Amygdala (tissue), 56 donors: Measurements from ENCODE around the gene FYTTD1.

Experiments
- DNase-seq, 56 donors: peaks; one replicate each; lab custom pipeline; 2025; lab: John Stamatoyannopoulos, UW

The FYTTD1 gene

DNA sequence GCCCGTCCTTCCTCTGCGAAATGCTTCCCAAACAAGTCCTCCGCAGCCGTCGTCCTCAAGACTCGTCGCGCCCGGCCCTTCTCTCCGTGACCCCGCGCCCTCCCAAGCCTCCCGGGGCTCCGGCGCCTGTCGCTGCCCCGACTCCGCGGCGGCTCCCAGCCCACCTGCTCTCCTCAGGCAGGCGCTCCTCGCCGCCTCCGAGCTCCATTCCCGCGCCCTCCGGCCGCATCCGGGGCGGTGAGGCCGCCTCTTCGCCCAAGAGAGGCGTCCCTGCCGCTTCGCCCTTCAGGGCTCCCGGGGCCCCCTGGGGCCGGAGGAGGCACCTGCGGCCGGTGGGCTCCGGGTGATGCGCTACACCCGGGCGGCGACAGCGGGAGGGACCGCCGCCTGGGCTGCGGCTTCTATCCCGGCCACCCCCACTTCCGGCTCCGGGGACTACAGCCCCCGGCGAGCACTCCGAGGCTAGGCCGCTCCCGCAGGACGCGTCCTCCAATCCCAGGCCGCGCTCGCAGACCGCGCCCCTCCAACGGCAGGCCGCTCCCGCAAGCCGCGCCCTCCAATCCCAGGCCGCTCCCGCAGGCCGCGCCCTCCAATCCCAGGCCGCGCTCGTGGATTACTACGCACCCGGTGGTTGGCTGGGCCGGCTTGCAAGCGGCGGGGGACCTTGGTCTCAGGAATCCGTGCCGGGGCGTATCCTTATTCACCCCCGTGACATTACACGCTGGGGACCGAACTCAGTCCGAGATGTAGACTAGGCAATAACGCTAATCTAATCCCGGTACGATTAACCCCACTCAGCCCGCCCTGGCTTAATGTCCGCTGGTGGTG lies 13.0 kb upstream of the FYTTD1 start, which contains the start of gene RUBCN:
Gene RUBCN (minus strand): TSS at position 414 of the 828 bp plus-strand sequence. CDS start 185 bp downstream, at position 229.
- peak; percentile 42 to 98 (median 94) for DNase-seq

DNA sequence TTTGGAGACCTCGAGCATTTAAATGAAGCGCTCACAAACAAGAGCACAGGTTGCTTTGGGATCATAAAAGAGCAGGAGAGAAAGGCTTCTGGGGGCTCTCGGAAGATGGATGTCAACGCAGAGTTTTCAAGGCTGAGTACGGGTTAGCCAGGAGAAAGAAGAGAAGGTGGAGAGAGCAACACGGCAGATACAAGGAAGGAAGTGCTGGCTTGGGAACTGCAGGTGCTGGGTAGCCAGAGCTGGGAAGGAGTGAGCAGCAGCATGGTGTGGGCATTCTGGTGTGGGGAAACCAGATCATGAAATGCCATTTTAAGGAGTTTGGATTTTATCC lies 12.4 kb upstream of the FYTTD1 start:
- no peak for DNase-seq

DNA sequence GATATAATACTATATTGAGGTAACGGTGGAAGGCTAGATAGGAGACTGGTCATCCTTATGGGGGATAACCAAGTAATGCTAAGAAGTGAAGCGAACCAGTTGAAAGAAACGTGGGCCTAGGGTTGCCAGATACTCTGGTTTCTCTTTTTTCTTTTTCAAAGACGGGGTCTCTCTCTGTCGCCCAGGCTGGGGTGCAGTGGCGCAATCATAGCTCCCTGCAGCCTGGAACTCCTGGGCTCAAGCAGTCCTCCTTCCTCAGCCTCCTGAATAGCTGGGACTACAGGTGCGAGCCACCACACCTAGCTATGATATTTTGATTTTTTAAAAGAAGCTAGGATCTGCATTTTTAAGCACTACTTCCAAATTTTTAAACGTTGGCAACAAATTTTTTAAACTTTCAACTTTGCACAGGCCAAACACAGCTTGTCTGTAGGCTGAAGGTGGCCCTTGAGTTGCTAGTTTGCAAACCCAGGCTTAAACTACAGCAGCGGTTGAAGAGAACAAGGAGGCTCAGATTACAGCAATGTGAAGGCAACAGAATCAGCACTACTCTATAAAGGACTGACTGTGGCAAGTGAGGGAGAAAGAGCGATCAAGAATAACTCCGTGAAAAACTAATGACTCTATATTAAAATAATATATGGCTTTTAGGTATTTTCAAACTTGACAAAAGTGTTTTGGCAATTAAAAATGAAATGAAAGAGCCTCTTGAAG lies 11.8 kb upstream of the FYTTD1 start:
- DNase-seq = no peak

DNA sequence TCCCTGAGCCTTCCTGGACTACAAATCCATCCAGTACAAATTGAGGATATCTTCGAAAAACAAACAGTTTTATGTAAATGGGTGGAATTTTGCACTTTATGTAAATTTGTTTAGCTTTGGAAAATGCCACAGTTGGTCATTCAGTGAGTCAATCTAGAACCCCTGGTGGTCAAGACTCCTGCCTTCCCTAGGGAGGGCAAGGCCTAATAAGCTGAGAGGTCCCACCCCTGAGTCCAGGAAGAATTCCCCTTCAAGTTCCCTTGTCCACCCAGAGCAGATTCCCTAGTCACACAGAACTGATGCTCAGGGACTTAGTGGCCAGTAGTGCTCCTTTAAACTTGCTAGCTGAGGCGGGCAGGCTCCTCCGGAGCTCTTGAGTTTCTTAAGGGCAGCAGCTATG lies 6.9 kb upstream of the FYTTD1 start:
- DNase-seq = no peak

DNA sequence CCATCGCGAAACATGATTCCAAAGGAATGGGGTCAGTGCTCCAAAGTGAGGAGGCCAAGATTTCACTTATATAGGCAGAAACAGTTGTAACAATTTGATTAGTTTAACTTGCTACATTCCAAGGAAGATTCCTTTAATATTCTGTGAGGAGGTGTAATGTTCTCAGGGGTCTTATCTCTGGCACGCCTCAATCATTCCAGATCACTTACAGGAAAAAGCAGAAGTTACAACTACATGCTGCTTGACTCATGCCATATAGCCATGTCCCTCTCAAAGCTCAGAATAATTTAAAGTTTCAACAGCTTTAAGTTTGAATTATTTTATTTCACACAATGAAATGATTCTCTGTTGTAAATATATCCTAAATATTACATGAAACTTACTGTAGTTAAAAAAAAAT lies 3.5 kb upstream of the FYTTD1 start:
- no peak for DNase-seq

DNA sequence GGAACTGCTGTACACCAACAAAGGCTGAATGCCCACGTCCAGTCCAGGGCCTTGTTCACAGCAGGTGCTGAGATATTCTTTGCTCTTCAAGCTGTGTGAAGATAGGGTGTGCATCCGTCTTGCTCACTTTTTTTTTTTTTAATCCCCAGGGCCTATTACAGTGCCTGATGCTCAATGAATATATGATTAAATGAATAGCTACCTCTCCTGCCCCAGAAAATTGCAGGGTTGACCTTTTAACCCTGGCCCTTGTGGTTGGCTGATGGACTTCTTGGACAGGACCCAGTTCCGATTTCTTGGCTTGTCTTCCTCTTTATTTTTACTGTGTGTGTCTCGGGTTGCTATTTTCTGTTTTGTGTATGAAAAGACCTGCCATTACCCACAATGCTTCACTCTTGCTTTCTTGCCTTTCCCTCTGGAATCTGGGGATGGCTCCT lies 2.9 kb upstream of the FYTTD1 start:
- peak in 3 of 56 donors; percentile 4 to 22 (median 4) for DNase-seq

DNA sequence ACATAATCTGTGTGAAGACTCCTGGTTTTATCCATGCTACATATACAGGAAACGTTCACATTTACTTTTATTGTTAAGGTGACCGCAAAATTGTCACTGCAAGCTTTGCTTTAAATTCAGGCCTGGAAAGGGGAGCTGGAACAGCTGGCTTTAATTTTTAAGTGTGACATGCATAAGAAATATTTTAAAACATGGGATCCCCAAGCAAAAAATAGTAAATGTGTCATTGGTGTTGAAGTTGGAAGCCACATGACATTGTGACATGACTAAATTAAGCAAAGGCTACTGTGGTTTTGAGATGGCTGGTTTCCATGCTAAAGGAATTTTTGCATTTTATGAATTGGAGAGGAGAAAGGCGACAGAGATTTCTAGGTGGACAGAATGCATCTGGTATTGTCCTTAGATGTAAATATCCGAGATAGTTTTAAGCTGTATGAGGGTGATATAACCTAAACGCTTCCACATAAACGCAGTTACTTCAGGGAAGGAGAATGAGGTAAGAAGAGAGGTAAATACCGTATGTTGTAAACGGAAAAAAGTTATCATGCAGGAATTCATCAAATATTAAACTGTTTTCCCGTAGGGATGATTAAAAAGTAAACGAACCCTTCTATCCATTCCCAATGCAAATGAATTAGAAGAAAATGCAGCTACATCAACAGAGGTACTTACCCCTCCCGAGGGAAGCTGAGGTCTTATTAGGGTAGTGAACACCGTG lies 927 bp upstream of the FYTTD1 start:
- no peak for DNase-seq

DNA sequence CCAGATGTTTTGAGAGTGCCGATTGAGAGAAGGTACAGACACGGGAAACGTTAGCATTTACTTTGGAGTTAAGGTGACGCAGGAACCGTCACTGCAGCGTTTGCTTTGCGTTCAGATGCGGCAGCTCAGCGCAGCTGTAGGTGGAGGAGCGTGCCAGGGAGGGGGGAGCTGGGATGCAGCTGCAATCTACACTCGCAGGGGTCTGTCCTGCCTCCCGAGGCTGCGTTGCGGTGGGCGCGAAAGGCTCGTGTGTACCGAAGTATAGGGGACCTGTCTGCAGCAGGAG lies 425 bp upstream of the FYTTD1 start:
- DNase-seq = peak in 15 of 56 donors; percentile 56 to 89 (median 74)

DNA sequence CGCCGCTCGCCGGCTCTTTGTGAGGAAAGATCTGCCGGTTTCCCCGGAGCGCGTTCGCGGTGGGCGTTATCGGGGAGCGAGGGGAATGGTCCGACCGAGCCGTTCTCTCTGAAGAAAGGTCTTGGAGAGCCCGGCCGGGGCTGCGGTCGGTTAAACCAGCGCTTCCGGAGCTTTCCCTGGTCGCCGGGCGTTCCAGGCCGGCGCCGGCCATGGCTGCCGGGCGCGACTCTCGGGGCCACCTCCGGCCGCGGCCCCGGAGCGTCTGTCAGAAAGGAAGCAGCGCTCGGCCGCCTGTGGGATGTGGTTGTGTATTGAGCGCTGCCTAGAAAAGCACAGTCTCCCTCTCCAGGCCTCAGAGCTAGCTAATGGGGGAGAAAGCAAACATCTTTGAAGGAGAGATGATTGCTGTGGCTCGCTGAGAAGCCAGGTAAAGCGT lies 731 bp downstream of the FYTTD1 start:
- peak in 40 of 56 donors; percentile 12 to 71 (median 42) for DNase-seq

DNA sequence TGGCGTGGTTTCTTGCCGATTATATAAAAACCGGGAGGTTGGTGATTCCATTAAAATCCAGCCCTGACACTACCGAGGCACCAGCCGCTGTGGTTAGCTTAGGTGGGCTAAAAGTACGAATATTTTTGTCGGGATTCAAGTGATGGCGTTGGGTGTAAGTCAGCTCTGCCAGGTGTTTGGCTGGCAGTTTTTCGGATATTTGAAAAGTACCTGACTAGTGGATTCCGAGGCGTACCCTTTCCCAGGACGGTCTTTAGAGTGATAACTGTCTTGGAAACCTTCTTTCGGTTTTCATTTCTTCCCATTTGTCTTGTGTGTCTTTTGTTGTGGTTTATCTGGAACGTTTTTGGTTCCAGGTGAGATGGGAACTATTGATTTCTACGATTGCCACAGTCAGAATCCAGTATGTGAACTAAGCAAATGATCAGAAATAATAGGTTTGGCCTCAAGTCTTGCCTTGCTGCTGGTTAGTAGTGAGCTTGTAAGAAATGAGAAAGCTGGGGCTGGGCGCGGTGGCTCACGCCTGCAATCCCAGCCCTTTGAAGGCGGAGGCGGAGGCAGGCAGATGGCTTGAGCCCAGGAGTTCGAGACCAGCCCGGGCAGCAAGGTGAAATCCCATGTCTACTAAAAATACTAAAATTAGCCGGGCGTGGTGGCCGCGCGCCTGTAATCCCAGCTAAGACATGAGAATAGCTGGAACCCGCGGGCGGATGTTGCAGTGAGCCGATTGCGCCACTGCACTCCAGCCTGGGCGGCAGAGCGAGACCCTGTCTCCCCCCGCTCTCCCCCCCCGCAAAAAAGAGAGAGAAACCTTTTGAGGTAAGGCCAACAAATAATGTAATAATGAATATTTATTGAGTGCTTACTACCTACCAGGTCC lies 1.4 kb downstream of the FYTTD1 start:
- peak in 27 of 56 donors; percentile 2 to 47 (median 24) for DNase-seq

DNA sequence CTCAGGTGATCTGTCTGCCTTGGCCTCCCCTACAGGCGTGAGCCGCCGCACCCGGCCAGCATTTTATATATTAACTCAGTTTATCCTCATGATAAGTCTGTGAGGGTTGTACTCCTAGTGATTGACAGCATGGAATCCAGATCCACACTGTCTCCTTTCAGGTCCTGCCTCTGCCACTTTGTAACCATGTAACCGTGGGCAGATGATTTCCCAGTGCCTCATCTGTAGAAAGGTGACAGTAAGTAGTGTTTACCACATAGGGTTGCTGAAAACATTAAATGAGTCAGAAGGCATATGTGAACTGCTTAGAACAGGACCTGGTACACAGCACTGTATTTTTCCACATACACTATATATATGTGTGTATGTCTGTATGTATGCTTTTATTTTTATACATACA lies 2.4 kb downstream of the FYTTD1 start:
- DNase-seq = no peak

DNA sequence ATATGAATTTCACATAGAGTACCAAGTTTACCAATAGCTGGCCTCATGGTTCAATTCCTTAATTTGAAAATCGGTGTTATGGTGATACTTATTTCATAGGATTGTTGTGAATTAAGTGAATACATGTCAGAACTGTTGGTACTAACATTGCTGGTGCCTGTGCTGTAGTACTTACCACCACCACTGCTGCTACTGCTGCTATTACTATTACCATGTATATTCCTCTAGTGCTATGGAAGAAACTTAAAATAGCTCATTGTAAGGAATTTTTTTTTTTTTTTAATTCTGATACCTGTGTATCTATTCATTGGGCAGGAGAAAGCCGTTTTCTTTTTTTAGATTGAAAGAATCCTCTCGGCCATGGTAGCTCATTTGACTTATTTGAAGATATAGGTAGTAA lies 3.6 kb downstream of the FYTTD1 start:
- DNase-seq = no peak

DNA sequence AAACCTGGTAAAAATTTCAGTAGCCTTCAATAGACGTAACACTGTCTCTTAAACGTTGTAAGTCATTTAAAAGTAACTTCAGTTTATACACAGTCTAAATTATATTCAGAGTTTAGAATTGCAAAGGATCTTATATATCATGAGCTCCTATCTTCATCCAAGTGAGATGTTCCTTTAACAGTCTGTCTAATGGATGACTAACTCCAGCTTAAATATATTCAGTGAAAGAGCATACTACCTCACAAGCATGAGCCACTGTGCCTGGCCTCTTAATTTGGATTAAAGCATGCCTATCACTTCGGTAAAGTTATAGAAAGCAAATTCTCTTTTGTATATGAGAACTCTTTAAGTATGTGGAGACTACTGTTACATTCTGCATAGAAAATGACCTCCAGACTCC lies 7.0 kb downstream of the FYTTD1 start:
- DNase-seq = no peak

DNA sequence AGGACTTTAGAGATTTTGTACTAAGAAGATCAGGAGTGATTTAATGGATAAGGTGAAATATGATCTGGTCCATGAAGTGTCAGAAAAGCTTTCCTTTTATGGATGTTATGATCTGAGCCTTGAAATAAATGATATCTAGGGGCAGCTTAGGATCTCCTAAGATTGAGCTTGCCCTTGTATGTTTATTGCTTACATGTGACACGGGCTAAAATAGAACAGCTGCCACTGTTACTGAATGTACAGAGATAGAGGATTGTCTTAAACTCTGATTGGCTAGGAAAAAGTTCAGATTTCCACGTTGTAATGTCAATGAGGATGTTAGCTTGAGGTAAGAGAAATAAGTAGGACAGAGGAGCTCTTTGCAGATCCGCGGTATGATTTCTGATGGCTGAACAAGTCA lies 8.8 kb downstream of the FYTTD1 start:
- no peak for DNase-seq

DNA sequence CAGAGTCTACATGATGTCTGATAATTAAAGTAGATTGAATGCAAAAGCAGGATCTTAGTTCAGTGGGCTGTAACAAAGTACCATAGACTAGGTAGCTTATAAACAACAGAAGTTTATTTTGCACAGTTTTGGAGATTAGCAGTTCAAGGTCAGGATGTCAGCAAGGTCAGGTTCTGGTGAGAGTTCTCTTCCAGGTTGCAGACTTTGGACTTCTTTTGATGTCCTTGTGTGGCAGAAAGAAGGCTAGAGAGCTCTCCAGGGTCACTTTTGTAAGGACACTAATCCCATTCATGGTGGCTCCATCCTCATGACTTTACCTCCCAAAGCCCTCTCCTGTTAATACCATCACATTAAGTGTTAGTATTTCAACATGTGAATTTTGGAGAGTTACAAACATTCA lies 12.1 kb downstream of the FYTTD1 start:
- no peak for DNase-seq

DNA sequence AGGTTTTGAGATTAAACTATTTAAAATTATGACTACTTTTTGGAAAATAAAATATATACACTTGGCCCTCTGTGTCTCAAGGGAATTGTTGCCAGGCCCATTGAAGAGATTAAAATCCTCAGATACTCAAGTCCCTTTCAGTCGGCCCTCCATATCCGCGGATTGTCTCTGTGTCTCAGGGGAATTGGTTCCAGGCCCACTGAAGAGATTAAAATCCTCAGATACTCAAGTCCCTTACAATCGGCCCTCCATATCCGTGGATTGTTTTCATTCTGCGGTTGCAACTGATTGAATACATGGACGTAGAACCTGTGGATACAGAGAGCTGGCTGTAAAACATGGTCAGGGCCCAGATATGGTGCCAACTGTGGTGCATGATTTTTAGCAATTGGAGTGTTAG lies 25.6 kb downstream of the FYTTD1 start:
- no peak for DNase-seq

DNA sequence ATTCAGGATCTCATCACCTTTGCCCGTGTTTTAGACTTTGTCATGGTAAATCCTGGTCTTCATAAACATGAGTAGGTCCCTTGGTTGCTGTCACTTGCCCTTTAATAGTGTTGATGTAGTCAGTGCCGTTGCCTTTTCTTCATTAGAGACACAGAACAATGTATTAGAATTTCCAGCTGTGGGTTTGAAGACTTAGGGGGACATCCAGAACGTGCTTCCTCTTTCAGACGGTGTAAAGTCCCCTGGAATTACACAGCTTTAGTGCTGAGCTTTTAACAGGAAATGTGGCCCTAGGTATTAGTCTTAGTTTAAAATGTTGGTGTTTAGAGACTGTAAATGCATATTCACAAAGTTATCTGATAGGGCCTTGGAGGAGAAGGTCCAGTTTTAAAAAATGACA lies 32.5 kb downstream of the FYTTD1 start:
- DNase-seq = no peak

DNA sequence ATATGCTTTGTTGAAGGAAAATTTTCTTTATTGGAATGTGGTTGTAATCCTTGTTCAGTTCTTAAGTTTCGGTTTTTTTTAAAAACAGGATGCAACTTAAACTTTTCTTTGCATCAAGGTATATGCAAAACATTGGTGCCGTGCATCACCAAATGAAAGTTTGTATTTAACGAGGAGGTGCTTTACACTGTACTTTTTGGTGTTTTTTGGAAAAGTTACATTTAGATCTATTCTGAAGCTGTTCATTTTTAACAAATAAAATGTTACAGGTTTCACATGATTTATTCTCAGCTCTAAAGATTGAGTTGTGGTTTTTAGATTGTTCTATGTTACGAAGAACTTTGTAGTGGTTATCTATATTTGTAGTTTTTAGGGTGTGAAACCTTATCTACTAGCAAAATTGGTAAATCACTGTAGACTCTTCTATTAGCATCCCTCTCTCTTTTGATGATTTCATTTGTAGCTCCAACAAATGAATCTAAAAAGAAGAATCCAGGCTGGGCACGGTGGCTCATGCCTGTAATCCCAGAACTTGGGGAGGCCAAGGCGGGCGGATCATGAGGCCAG lies 34.4 kb downstream of the FYTTD1 start:
- DNase-seq = no peak

DNA sequence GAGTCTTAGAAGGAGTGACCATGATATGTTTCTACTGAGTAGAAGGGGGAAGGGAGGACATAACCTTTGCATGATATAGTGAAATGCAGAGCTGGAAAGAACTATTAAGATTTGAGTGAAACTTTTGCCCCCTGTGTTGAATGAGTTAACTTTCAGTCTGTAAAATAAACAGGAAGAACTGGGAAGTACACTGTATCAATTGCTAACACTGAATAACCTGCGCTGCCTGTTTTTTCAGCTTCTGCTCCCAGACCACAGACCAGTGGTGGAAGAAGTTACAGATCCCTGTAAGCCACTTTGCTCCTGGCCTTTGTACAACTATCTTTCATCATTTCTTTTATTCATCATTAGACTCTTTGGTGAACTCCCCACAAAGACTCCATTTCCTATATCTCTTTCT lies 37.7 kb downstream of the FYTTD1 start:
- DNase-seq = no peak

DNA sequence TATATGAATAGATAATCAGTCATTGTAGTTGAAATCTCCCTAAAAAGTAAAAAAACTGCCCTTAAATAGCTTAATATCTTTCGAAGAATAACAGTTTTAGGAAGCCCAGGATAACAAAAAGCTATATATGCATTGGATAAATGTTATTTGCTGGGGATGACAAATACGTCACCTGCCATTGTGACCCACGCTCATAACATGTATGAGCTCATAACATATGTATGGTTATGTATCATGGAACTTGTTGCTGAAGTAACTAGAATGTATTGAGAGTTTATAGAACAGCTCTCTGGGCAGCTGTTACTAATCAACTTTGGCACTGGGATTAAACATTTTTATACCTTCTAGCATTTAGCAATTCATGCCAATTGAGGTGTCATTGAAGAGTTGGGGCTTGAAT lies 39.6 kb downstream of the FYTTD1 start:
- no peak for DNase-seq
